BLaER1 (cell line): Measurements from ENCODE around the gene PPRC1.
"Not testable (repeated sequence)": the region's sequence is repeated elsewhere in the genome, so short reads cannot be mapped to it uniquely, and the experiment has no call there.

Experiments
- H3K27ac ChIP-seq: shearing (Covaris generic); formaldehyde crosslinking; 2 replicates; pipeline ENCODE4 v1.8.1; 2022
- H3K27me3 ChIP-seq: shearing (Covaris generic); formaldehyde crosslinking; 2 replicates; pipeline ENCODE4 v1.8.1; 2022
- H3K36me3 ChIP-seq: shearing (Covaris generic); formaldehyde crosslinking; 2 replicates; pipeline ENCODE4 v1.8.1; 2022
- H3K4me1 ChIP-seq: shearing (Covaris generic); formaldehyde crosslinking; 2 replicates; pipeline ENCODE4 v1.8.1; 2022
- H3K4me2 ChIP-seq: shearing (Covaris generic); formaldehyde crosslinking; 2 replicates; pipeline ENCODE4 v1.8.1; 2022
- H3K4me3 ChIP-seq: shearing (Covaris generic); formaldehyde crosslinking; 2 replicates; pipeline ENCODE4 v1.8.1; 2022
- H3K9ac ChIP-seq: shearing (Covaris generic); formaldehyde crosslinking; 2 replicates; pipeline ENCODE4 v1.8.1; 2022
- H3K9me3 ChIP-seq: shearing (Covaris generic); formaldehyde crosslinking; 2 replicates; pipeline ENCODE4 v1.8.1; 2022
- H4K20me1 ChIP-seq: shearing (Covaris generic); formaldehyde crosslinking; 2 replicates; pipeline ENCODE4 v1.8.1; 2022
- Cebpa-rat ChIP-seq: shearing (Covaris generic); IDR thresholded peaks from 2 replicates; pipeline ENCODE4 v1.8.1; 2022

Gene PPRC1

GRCh38 chr10:102185811-102186527 lies 53.1 kb downstream of the PPRC1 start:
- H3K36me3 ChIP-seq: no peaks in the 10 kb centered on the region
- no peak overlapping the region for H3K9ac ChIP-seq
- no peak overlapping the region for H3K4me2 ChIP-seq
- no peaks in the 10 kb centered on the region for H4K20me1 ChIP-seq
- no peak overlapping the region for H3K27ac ChIP-seq
- H3K4me3 ChIP-seq: no peak overlapping the region
- H3K27me3 ChIP-seq: no peaks in the 10 kb centered on the region
- TF ChIP-seq Cebpa-rat: no peak
- peaks cover 47% of the 10 kb centered on the region for H3K9me3 ChIP-seq
- H3K4me1 ChIP-seq: no peaks in the 10 kb centered on the region

GRCh38 chr10:102188298-102188940 lies 55.6 kb downstream of the PPRC1 start:
- Histone ChIP-seq H3K4me2 (no peak overlapping the region), H4K20me1 (no peaks in the 10 kb centered on the region), H3K4me3 (no peak overlapping the region), H3K27ac (no peak overlapping the region), H3K27me3 (no peaks in the 10 kb centered on the region), H3K9ac (no peak overlapping the region), H3K9me3 (peaks cover 72% of the 10 kb centered on the region), H3K4me1 (no peaks in the 10 kb centered on the region), H3K36me3 (no peaks in the 10 kb centered on the region)
- TF ChIP-seq Cebpa-rat: no peak

GRCh38 chr10:102188941-102189898 lies 56.4 kb downstream of the PPRC1 start:
- H3K9ac ChIP-seq, H3K4me2 ChIP-seq, H3K4me1 ChIP-seq, H3K4me3 ChIP-seq, H4K20me1 ChIP-seq, H3K27me3 ChIP-seq, H3K36me3 ChIP-seq, H3K27ac ChIP-seq: not testable (repeated sequence)
- peaks cover 74% of the 10 kb centered on the region for H3K9me3 ChIP-seq

- H3K9me3 ChIP-seq: peaks cover 50% of the 10 kb centered on the region
- H3K4me3 ChIP-seq: no peak overlapping the region
- H3K27ac ChIP-seq: no peak overlapping the region
- TF ChIP-seq Cebpa-rat: no peak
- H3K4me2 ChIP-seq: no peak overlapping the region
- no peaks in the 10 kb centered on the region for H3K36me3 ChIP-seq
- no peak overlapping the region for H3K9ac ChIP-seq
- H3K4me1 ChIP-seq: no peaks in the 10 kb centered on the region
- H3K27me3 ChIP-seq: no peaks in the 10 kb centered on the region
- no peaks in the 10 kb centered on the region for H4K20me1 ChIP-seq
These were observed 59.1 kb downstream of the PPRC1 start for GRCh38 chr10:102191956-102192355.

- Histone ChIP-seq H3K36me3 (no peaks in the 10 kb centered on the region), H3K27me3 (no peaks in the 10 kb centered on the region), H3K27ac (no peak overlapping the region), H3K4me3 (no peak overlapping the region), H3K9ac (no peak overlapping the region), H3K9me3 (peaks cover 35% of the 10 kb centered on the region), H3K4me1 (no peaks in the 10 kb centered on the region), H4K20me1 (no peaks in the 10 kb centered on the region), H3K4me2 (no peak overlapping the region)
- no peak for TF ChIP-seq Cebpa-rat
These were observed 62.5 kb downstream of the PPRC1 start for GRCh38 chr10:102195296-102195870.

- TF ChIP-seq Cebpa-rat: no peak
- no peaks in the 10 kb centered on the region for H3K27me3 ChIP-seq
- H3K9me3 ChIP-seq: peaks cover 29% of the 10 kb centered on the region
- H3K4me3 ChIP-seq: no peak overlapping the region
- H4K20me1 ChIP-seq: no peaks in the 10 kb centered on the region
- H3K4me2 ChIP-seq: no peak overlapping the region
- no peak overlapping the region for H3K27ac ChIP-seq
- no peak overlapping the region for H3K9ac ChIP-seq
- no peaks in the 10 kb centered on the region for H3K4me1 ChIP-seq
- no peaks in the 10 kb centered on the region for H3K36me3 ChIP-seq
These were observed 64.1 kb downstream of the PPRC1 start for GRCh38 chr10:102196893-102197292.

- Histone ChIP-seq H3K4me2 (no peak overlapping the region), H3K4me1 (no peaks in the 10 kb centered on the region), H4K20me1 (no peaks in the 10 kb centered on the region), H3K27ac (no peak overlapping the region), H3K9ac (no peak overlapping the region), H3K27me3 (no peaks in the 10 kb centered on the region), H3K9me3 (peaks cover 18% of the 10 kb centered on the region), H3K4me3 (no peak overlapping the region), H3K36me3 (no peaks in the 10 kb centered on the region)
- no peak for TF ChIP-seq Cebpa-rat
These were observed 65.2 kb downstream of the PPRC1 start for GRCh38 chr10:102198027-102198426.
